Stimulated activated CD4-positive, alpha-beta T cell treated with anti-CD3 and anti-CD28 coated beads, Interleukin-4, amount 100 ng/mL, for 1 hour (primary cell): ENCODE measurements around the gene CCDC27.

Experiments used
- DNase-seq: peaks from one replicate; pipeline ENCODE4 v3.0.0-alpha.2; 2020

Gene CCDC27

GRCh38 chr1:3718764-3719163, 33.5 kb upstream of the CCDC27 start:
- no peak for DNase-seq

- no peak for DNase-seq
These were observed 30.2 kb upstream of the CCDC27 start for GRCh38 chr1:3721955-3722465.

- no peak for DNase-seq
These were observed 29.4 kb upstream of the CCDC27 start for GRCh38 chr1:3722846-3723245.

GRCh38 chr1:3724416-3725030, 27.7 kb upstream of the CCDC27 start:
- peak; percentile 82 for DNase-seq

- no peak for DNase-seq
These were observed 26.9 kb upstream of the CCDC27 start for GRCh38 chr1:3725366-3725765.

- peak; percentile 15 for DNase-seq
These were observed 25.0 kb upstream of the CCDC27 start for GRCh38 chr1:3727042-3727824.

- no peak for DNase-seq
These were observed 24.1 kb upstream of the CCDC27 start for GRCh38 chr1:3727825-3728776.

- no peak for DNase-seq
These were observed 22.4 kb upstream of the CCDC27 start for GRCh38 chr1:3729594-3730542.

GRCh38 chr1:3730543-3731247, 21.6 kb upstream of the CCDC27 start:
- DNase-seq = no peak

GRCh38 chr1:3731583-3732433, 20.4 kb upstream of the CCDC27 start:
- no peak for DNase-seq

- no peak for DNase-seq
These were observed 19.7 kb upstream of the CCDC27 start for GRCh38 chr1:3732434-3733093.

- DNase-seq = no peak
These were observed 19.0 kb upstream of the CCDC27 start for GRCh38 chr1:3733094-3733882.

GRCh38 chr1:3733883-3734589, 18.2 kb upstream of the CCDC27 start:
- DNase-seq = no peak

- DNase-seq = no peak
These were observed 17.6 kb upstream of the CCDC27 start for GRCh38 chr1:3734602-3735001.

GRCh38 chr1:3735027-3735681, 17.1 kb upstream of the CCDC27 start:
- DNase-seq = no peak

GRCh38 chr1:3735688-3736087, 16.6 kb upstream of the CCDC27 start:
- DNase-seq = no peak

- no peak for DNase-seq
These were observed 16.1 kb upstream of the CCDC27 start for GRCh38 chr1:3736131-3736561.

- no peak for DNase-seq
These were observed 15.5 kb upstream of the CCDC27 start for GRCh38 chr1:3736708-3737107.
